Adrenal gland (tissue), 12 donors: Measurements from ENCODE around the gene GGNBP2. TPM values are rescaled to one million over a fixed set of nuclear protein-coding genes. Genes with fewer than 3 reads are reported as not detected.

Experiments
- DNase-seq, 7 donors: peaks; one replicate each; pipeline ENCODE4 v3.0.0-alpha.2; 2019 to 2020
- H3K27ac ChIP-seq, 5 donors: fragments of 200-600 bp; sonication (generic) in 4 of 5; 1 replicate in 3 of 5; 2 replicates in 2 of 5; pipeline versions ENCODE4 v1.5.1 to v1.8.0; 2016 to 2020; ENCODE audit warnings: mild to moderate bottlenecking in 1 of 5
- H3K27me3 ChIP-seq: fragments of 200-600 bp; 2 replicates; pipeline ENCODE4 v1.8.0; 2021
- H3K36me3 ChIP-seq, 2 donors: fragments of 200-600 bp; replicated peaks in 1 of 2; 1 replicate in 1 of 2; 2 replicates in 1 of 2; pipeline versions ENCODE4 v1.5.1 to v1.8.0; 2018 to 2022
- H3K4me1 ChIP-seq, 2 donors: fragments of 200-600 bp; replicated peaks in 1 of 2; 1 replicate in 1 of 2; 2 replicates in 1 of 2; pipeline versions ENCODE4 v1.5.1 to v1.8.0; 2018 to 2021
- H3K4me3 ChIP-seq, 4 donors: fragments of 200-600 bp; sonication (generic) in 3 of 4; one replicate each; pipeline ENCODE4 v1.5.1; 2016 to 2018
- H3K9me3 ChIP-seq, 3 donors: fragments of 200-600 bp; sonication (generic) in 1 of 3; replicated peaks in 1 of 3; 1 replicate in 2 of 3; 2 replicates in 1 of 3; pipeline versions ENCODE4 v1.5.1 to v1.8.0; 2016 to 2021
- CTCF ChIP-seq, 6 experiments: fragments of 450-650 bp in 4 of 6; fragments of 200-600 bp in 2 of 6; sonication (generic) in 1 of 6; IDR thresholded peaks; 1 replicate in 5 of 6; 2 replicates in 1 of 6; pipeline versions ENCODE4 v1.5.1 to v1.8.0; 2016 to 2021; ENCODE audit warnings: antibody characterized with exemption in 6 of 6, mild to moderate bottlenecking in 2 of 6, moderate library complexity in 1 of 6
- POLR2A ChIP-seq, 2 donors: fragments of 450-650 bp; IDR thresholded peaks; one replicate each; pipeline ENCODE4 v1.6.1; 2017; ENCODE audit warnings: antibody characterized with exemption in 2 of 2, mild to moderate bottlenecking in 2 of 2, moderate library complexity in 1 of 2
- WGBS, 4 donors: extraction: QIAGEN DNeasy Blood & Tissue Kit in 2 of 4; methylation state at CpG; one replicate each; pipeline versions ENCODE4 v1.1.5 to v1.1.7; 2013 to 2017; 5-methylcytosine and 5-hydroxymethylcytosine counted together
- intact Hi-C, 2 donors: fragments of 100-400 bp; cut with DNase I; formaldehyde crosslinking; loops; one replicate each; pipeline versions ENCODE4 v1.14.1 to v1.15.0; 2022 to 2023
- polyA plus RNA-seq, 3 donors: library from polyadenylated mRNA; stranded (reverse); fragments of 200-250 nt in 2 of 3; fragments of 350-450 nt in 1 of 3; fragmentation: Illumina TruSeq in 1 of 3; extraction: RNeasy Lipid Tissue Mini Kit (QIAGEN cat#74804) in 1 of 3; gene quantifications; one replicate each; pipeline ENCODE4 v1.2.3, GENCODE V29; 2013 to 2014
- total RNA-seq, 9 donors: library from RNA; depleted of rRNA in 4 of 9; stranded (reverse); fragments of >200 nt in 4 of 9; fragments of 120-200 nt in 1 of 9; fragmentation: NEBNext Ultra II Directional in 1 of 9; extraction: Animal tissue kit (Norgen Biotek cat#: 25700) in 1 of 9; gene quantifications; one replicate each; pipeline versions ENCODE4 v1.1.0 to v1.2.4, GENCODE V29; 2013 to 2023
- donor health status: healthy with polysubstance abuse.
- donor health status: Bipolar disorder and iron deficiency.
- donor health status: DM: yes; HTN: yes; CAD: no.
- donor health status: DM: no; HTN: no; CAD: no.
- donor health status: DM: no; HTN: no; CAD: no.
- donor health status: DM: yes; HTN: yes; CAD: no.

GGNBP2 gene
- total and polyA plus RNA-seq, 12 donors, result 30.4 to 87.3 (median 60.4) TPM

GRCh38 chr17:36590082-36590481 is 45.4 kb downstream of the GGNBP2 start:
- intact Hi-C loops, result no loop called here
- Histone ChIP-seq H3K4me1 (peaks cover 4 to 16% of the 10 kb centered on the region in 2 donors), H3K4me3 (no peak overlapping the region), H3K27me3 (no peaks in the 10 kb centered on the region), H3K9me3 (no peaks in the 10 kb centered on the region), H3K36me3 (peaks cover 0 to 44% of the 10 kb centered on the region in 2 donors), H3K27ac (no peak overlapping the region)
- DNase-seq, result peak in 2 of 7 donors; percentile 17 to 35
- TF ChIP-seq CTCF (IDR thresholded peaks at IDR 0.05) (no peak), POLR2A (IDR thresholded peaks at IDR 0.05) (no peak)
- WGBS, 4 donors, result 44 to 61% (median 52%) methylated on average over 2 of the region's 2 CpGs

- WGBS, 4 donors, result 1 to 9% (median 3%) methylated on average over 6 to 87 of the region's 87 CpGs
- peak; percentile 75 to 89 (median 83) for DNase-seq
- H3K27me3 ChIP-seq, result no peaks in the 10 kb centered on the region
- peaks cover 0 to 28% of the 10 kb centered on the region in 2 donors for H3K36me3 ChIP-seq
- TF ChIP-seq CTCF (IDR thresholded peaks at IDR 0.05), result no peak
- peak in 1 of 2 donors; percentile 35 for TF ChIP-seq POLR2A (IDR thresholded peaks at IDR 0.05)
- peak within 1 kb of the TSS in 2 of 5 donors; percentile 59 to 72 for H3K27ac ChIP-seq
- H3K4me3 ChIP-seq, result peak within 1 kb of the TSS in 3 of 4 donors; percentile 37 to 82 (median 53)
- intact Hi-C loops, result no loop called here
- H3K9me3 ChIP-seq, result no peaks in the 10 kb centered on the region
- peaks cover 4 to 16% of the 10 kb centered on the region in 2 donors for H3K4me1 ChIP-seq
Measured at GRCh38 chr17:36591434-36592315, 47.0 kb downstream of the GGNBP2 start, which contains the start of gene DHRS11. TSS of gene DHRS11 (plus strand) at chr17:36591879. CDS start at chr17:36592010, 131 bp downstream.

GRCh38 chr17:36592316-36592715 is 47.6 kb downstream of the GGNBP2 start:
- DNase-seq, result peak in 3 of 7 donors; percentile 17 to 56 (median 37)
- 3 to 15% (median 6%) methylated on average over 5 to 20 of the region's 20 CpGs for WGBS, 4 donors

More at GRCh38 chr17:36592316-36592715, 47.6 kb downstream of the GGNBP2 start:
- Histone ChIP-seq H3K9me3 (no peaks in the 10 kb centered on the region), H3K4me3 (peak overlapping the region in 3 of 4 donors; percentile 37 to 82 (median 53)), H3K4me1 (peaks cover 4 to 16% of the 10 kb centered on the region in 2 donors), H3K27ac (no peak overlapping the region), H3K27me3 (no peaks in the 10 kb centered on the region), H3K36me3 (peaks cover 0 to 22% of the 10 kb centered on the region in 2 donors)
- TF ChIP-seq POLR2A (IDR thresholded peaks at IDR 0.05) (no peak), CTCF (IDR thresholded peaks at IDR 0.05) (no peak)
- intact Hi-C loops, result no loop called here
